Fibroblast of villous mesenchyme (primary cell): ENCODE measurements around the gene WDR12. TPM values are rescaled to one million over a fixed set of nuclear protein-coding genes. Genes with fewer than 3 reads are reported as not detected.
A peak's percentile ranks its signal among the peaks of the same experiment; 100 is the strongest.
"Not testable (repeated sequence)": the region's sequence is repeated elsewhere in the genome, so short reads cannot be mapped to it uniquely, and the experiment has no call there.

Experiments used
- DNase-seq: peaks from one replicate; pipeline ENCODE4 v3.0.0-alpha.2; 2010; ENCODE audit warnings: low read depth
- H3K4me3 ChIP-seq: 2 replicates; pipeline ENCODE4 v1.5.1; 2011; ENCODE audit warnings: low read depth, mild to moderate bottlenecking, low read length
- total RNA-seq: library from RNA; depleted of rRNA; stranded (reverse); fragments of >200 nt; gene quantifications from 2 replicates; pipeline ENCODE4 v1.2.3, GENCODE V29; 2012
- TF ChIP-seq, protein P1 (sequence below): IDR thresholded peaks from 2 replicates; pipeline ENCODE4 v1.5.1; 2012; ENCODE audit warnings: low read depth, mild to moderate bottlenecking, low read length; ENCODE audit not compliant: insufficient read depth

WDR12 gene
- total RNA-seq, 1 donor = 38.0 TPM

GRCh38 chr2:202881570-202881969 lies 29.9 kb downstream of the WDR12 start:
- TF ChIP-seq, protein P1, sequence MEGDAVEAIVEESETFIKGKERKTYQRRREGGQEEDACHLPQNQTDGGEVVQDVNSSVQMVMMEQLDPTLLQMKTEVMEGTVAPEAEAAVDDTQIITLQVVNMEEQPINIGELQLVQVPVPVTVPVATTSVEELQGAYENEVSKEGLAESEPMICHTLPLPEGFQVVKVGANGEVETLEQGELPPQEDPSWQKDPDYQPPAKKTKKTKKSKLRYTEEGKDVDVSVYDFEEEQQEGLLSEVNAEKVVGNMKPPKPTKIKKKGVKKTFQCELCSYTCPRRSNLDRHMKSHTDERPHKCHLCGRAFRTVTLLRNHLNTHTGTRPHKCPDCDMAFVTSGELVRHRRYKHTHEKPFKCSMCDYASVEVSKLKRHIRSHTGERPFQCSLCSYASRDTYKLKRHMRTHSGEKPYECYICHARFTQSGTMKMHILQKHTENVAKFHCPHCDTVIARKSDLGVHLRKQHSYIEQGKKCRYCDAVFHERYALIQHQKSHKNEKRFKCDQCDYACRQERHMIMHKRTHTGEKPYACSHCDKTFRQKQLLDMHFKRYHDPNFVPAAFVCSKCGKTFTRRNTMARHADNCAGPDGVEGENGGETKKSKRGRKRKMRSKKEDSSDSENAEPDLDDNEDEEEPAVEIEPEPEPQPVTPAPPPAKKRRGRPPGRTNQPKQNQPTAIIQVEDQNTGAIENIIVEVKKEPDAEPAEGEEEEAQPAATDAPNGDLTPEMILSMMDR = no peak
- no peak for DNase-seq
- H3K4me3 ChIP-seq = no peak overlapping the region

GRCh38 chr2:202877699-202878098 lies 33.8 kb downstream of the WDR12 start:
- TF ChIP-seq, protein P1 = no peak
- no peak for DNase-seq
- H3K4me3 ChIP-seq = no peak overlapping the region

- peak; percentile 58 for DNase-seq
- H3K4me3 ChIP-seq = peak within 1 kb of the TSS; percentile 77
- TF ChIP-seq, protein P1 = no peak
Observed at GRCh38 chr2:202871300-202872141, 40.0 kb downstream of the WDR12 start, which contains the start of gene ICA1L. TSS of gene ICA1L (minus strand) at chr2:202871766. CDS start at chr2:202829009, 42,757 bp downstream.

DNA sequence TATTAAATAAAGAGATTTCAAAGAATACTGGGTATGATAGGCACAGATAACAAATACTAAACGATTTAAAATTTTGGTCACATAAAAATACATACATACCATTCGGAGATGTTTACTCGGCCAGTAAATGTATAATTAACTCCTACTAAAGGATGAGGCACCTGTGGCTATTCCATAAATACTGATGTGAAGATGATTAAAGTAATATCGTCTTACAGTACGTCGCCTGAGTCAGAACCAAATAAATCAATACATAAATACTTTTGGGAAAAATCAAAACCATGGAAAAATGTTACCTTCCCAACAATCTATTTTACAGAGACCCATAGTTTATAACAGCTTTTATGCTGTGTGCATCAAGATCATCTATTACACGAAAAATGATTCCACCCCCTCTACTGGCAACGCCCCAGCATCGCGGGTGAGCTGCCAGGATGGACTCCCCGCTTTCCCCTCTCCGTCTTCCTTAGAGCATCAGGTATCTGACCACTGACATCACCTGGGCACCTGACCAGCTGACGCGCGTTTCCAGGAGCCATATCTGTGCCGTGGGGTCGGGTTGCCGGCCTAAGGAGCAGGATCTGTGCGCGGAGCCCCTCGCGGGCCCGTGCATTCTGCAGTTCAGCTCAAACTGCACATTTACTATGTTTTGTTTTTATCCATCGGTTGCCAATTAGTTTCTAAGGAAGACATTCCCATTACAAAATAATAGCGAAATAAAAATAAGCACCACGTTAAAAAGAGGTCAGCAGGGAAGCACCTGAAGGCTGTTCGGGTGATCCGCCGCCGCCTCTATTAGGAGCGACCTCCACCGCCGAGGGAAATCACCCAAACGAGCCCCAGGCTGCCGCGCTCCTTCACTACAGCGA lies 40.8 kb downstream of the WDR12 start:
- peak overlapping the region; percentile 77 for H3K4me3 ChIP-seq
- peak; percentile 57 for DNase-seq
- TF ChIP-seq, protein P1 = peak; percentile 60

DNA sequence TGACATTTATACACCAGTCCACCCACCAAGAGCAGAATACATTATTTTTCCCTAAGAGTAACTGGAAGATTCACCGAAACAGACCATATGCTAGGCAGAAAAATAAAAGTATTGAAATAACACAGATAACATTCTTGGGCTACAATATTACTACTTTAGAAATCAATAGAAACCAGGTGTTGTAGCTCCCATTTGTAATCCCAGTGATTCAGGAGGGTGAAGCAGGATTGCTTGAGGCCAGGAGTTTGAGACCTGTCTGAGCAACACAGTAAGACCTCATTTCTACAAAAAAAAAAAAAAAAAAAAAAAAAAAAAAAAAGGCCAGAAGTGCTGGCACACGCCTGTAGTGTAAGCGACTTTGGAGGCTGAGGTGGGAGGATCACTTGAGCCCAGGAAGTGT lies 49.5 kb downstream of the WDR12 start:
- no peak overlapping the region for H3K4me3 ChIP-seq
- no peak for DNase-seq
- TF ChIP-seq, protein P1 = no peak

DNA sequence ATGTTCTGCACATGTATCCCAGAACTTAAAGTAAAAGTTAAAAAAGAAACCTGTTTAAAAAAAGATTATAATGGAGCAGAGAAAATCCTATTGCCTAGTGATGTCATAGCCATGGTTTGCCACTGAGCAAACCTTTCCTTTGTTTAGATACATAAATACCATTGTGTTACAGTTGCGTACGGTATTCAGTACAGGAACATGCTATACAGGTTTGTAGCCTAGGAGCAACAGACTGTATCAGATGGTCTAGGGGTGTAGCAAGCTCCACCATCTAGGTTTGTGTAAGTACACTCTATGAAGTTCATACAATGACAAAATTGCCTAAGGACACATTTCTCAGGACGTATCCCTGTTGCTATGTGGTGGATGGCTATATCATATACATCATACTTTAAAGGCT lies 52.9 kb downstream of the WDR12 start:
- no peak overlapping the region for H3K4me3 ChIP-seq
- DNase-seq = no peak
- TF ChIP-seq, protein P1 = no peak

DNA sequence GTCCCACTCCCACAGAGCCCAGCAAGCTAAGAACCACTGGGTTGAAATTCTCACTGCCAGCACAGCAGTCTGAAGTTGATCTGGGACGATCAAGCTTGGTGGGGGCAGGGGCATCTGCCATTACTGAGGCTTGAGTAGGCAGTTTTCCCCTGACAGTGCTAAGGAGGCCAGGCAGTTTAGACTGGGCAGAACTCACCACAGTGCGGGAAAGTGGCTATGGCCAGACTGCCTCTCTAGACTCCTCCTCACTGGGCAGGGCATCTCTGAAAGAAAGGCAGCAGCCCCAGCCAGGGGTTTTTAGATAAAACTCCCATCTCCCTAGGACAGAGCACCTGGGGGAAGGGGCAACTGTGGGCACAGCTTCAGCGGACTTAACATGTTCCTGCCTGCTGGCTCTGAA lies 62.1 kb downstream of the WDR12 start:
- not testable (repeated sequence) for DNase-seq, H3K4me3 ChIP-seq
